Stimulated activated CD8-positive, alpha-beta memory T cell treated with anti-CD3 and anti-CD28 coated beads, Interleukin-12 subunit alpha, Interleukin-12 subunit beta, amount 100 ng/mL, for 24 hours (primary cell): ENCODE data around the gene PLEKHA8.
A peak's percentile ranks its signal among the peaks of the same experiment; 100 is the strongest.

Experiments used
- DNase-seq: peaks from one replicate; pipeline ENCODE4 v3.0.0-alpha.2; 2020; ENCODE audit errors: extremely low read depth

The PLEKHA8 gene

GRCh38 chr7:30028216-30028748, at the start of gene PLEKHA8:
Gene PLEKHA8 (plus strand): TSS chr7:30028412. CDS start chr7:30028763, 351 bp downstream.
- DNase-seq = peak; percentile 65

GRCh38 chr7:29980151-29980550, 48.1 kb upstream of the PLEKHA8 start:
- no peak for DNase-seq

GRCh38 chr7:29987083-29987482, 41.1 kb upstream of the PLEKHA8 start:
- no peak for DNase-seq

GRCh38 chr7:29987811-29988317, 40.3 kb upstream of the PLEKHA8 start:
- no peak for DNase-seq

GRCh38 chr7:29988424-29989256, 39.6 kb upstream of the PLEKHA8 start:
- no peak for DNase-seq

GRCh38 chr7:29989257-29989995, 38.8 kb upstream of the PLEKHA8 start, which contains the start of gene SCRN1:
Gene SCRN1 (minus strand): TSS chr7:29989801. CDS start chr7:29969067, 20,734 bp downstream.
- DNase-seq = no peak

GRCh38 chr7:29990931-29991330, 37.3 kb upstream of the PLEKHA8 start:
- no peak for DNase-seq

GRCh38 chr7:29991937-29992336, 36.3 kb upstream of the PLEKHA8 start:
- no peak for DNase-seq

- no peak for DNase-seq
These were observed 35.1 kb upstream of the PLEKHA8 start for GRCh38 chr7:29993140-29993539.

GRCh38 chr7:29995652-29996051, 32.6 kb upstream of the PLEKHA8 start:
- DNase-seq = no peak

GRCh38 chr7:29996321-29996720, 31.9 kb upstream of the PLEKHA8 start:
- DNase-seq = no peak

- DNase-seq = no peak
These were observed 29.7 kb upstream of the PLEKHA8 start for GRCh38 chr7:29998489-29998888.

GRCh38 chr7:30001998-30002397, 26.2 kb upstream of the PLEKHA8 start:
- DNase-seq = no peak

GRCh38 chr7:30003098-30003497, 25.1 kb upstream of the PLEKHA8 start:
- no peak for DNase-seq

GRCh38 chr7:30005464-30005863, 22.7 kb upstream of the PLEKHA8 start:
- DNase-seq = no peak

GRCh38 chr7:30010021-30010420, 18.2 kb upstream of the PLEKHA8 start:
- no peak for DNase-seq

GRCh38 chr7:30012757-30013156, 15.5 kb upstream of the PLEKHA8 start:
- DNase-seq = no peak

- no peak for DNase-seq
These were observed 9.8 kb upstream of the PLEKHA8 start for GRCh38 chr7:30018451-30018850.

- no peak for DNase-seq
These were observed 8.8 kb upstream of the PLEKHA8 start for GRCh38 chr7:30019387-30019786.

GRCh38 chr7:30019960-30020359, 8.3 kb upstream of the PLEKHA8 start:
- DNase-seq = no peak

GRCh38 chr7:30020535-30020934, 7.7 kb upstream of the PLEKHA8 start:
- DNase-seq = no peak

- no peak for DNase-seq
These were observed 5.2 kb upstream of the PLEKHA8 start for GRCh38 chr7:30022991-30023390.
